Prostate gland (tissue), 2 donors: Measurements from ENCODE around the gene BRD3. TPM values are rescaled to one million over a fixed set of nuclear protein-coding genes. Genes with fewer than 3 reads are reported as not detected.

Experiments used
- DNase-seq: peaks from one replicate; pipeline ENCODE4 v3.0.0-alpha.2; 2019; ENCODE audit warnings: low spot score
- H3K27ac ChIP-seq, 2 donors: fragments of 200-600 bp; sonication (generic); 2 replicates each; pipeline ENCODE4 v1.5.1; 2017 to 2019
- H3K27me3 ChIP-seq: fragments of 200-600 bp; sonication (generic); replicated peaks from 2 replicates; pipeline ENCODE4 v1.5.1; 2019; ENCODE audit not compliant: insufficient read depth
- H3K36me3 ChIP-seq, 2 donors: fragments of 200-600 bp; sonication (generic); 1 replicate in 1 of 2; 2 replicates in 1 of 2; pipeline versions ENCODE4 v1.5.1 to v1.8.1; 2017 to 2019
- H3K4me1 ChIP-seq: fragments of 200-600 bp; sonication (generic); replicated peaks from 2 replicates; pipeline ENCODE4 v1.5.1; 2019
- H3K4me3 ChIP-seq, 2 donors: fragments of 200-600 bp; sonication (generic); 2 replicates each; pipeline ENCODE4 v1.5.1; 2017 to 2019
- H3K9me3 ChIP-seq: fragments of 200-600 bp; sonication (generic); 2 replicates; pipeline ENCODE4 v1.5.1; 2017
- CTCF ChIP-seq, 4 experiments: fragments of 200-600 bp in 2 of 4; fragments of 450-650 bp in 2 of 4; sonication (generic) in 2 of 4; IDR thresholded peaks; 1 replicate in 3 of 4; 2 replicates in 1 of 4; pipeline ENCODE4 v1.5.1; 2016 to 2019; ENCODE audit warnings: antibody characterized with exemption in 4 of 4, mild to moderate bottlenecking in 2 of 4, moderate library complexity in 2 of 4
- POLR2A ChIP-seq: fragments of 450-650 bp; IDR thresholded peaks from one replicate; pipeline ENCODE4 v1.6.1; 2016; ENCODE audit warnings: antibody characterized with exemption, mild to moderate bottlenecking
- POLR2AphosphoS5 ChIP-seq: sonication (generic); formaldehyde crosslinking; IDR thresholded peaks from one replicate; pipeline ENCODE4 v1.6.1; 2017; ENCODE audit warnings: antibody characterized with exemption
- WGBS: methylation state at CpG from one replicate; pipeline ENCODE4 v1.1.5; 2018; 5-methylcytosine and 5-hydroxymethylcytosine counted together
- intact Hi-C: fragments of 100-400 bp; cut with DNase I; formaldehyde crosslinking; loops from one replicate; pipeline ENCODE4 v1.14.2; 2022
- total RNA-seq, 2 donors: library from RNA; depleted of rRNA; stranded (reverse); fragments of >200 nt; gene quantifications; one replicate each; pipeline ENCODE4 v1.1.0, GENCODE V29; 2016

BRD3 gene
- total RNA-seq, 2 donors from 2014 or later, result 31.8 to 44.3 TPM

DNA sequence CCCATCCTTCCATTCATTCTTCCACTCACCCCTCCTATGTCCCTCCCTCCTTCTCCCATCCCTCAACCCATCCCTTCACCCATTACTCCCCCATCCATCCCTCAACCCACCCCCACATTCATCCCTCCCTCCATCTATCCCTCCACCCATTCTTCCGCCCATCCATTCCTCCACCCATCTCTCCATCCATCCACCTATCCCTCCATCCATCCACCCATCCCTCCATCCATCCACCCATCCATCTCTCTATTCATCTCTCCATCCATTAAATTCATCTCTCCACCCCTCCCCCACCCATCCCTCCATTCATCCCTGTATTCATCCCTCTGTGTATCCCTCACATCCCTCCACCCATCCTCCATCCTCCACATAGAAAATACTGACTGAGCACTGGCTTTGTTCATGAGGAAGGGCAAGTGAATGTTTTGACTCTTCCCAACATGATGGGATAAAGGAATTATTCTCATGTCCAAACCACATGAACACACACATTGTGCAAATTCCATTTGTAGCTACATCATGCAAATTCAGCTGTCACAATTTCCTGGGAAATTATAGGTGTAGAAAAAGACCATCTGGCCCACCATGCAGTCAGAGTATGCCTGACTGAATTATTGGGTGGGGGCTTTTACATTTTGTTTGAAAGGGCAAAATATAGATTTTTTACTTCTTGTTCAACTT lies 68.8 kb downstream of the BRD3 start:
- TF ChIP-seq POLR2A, result no peak
- no peak for TF ChIP-seq POLR2AphosphoS5
- no peak for TF ChIP-seq CTCF (IDR thresholded peaks at IDR 0.05)
- H3K4me3 ChIP-seq, result no peak overlapping the region
- H3K4me1 ChIP-seq, result no peaks in the 10 kb centered on the region
- no peaks in the 10 kb centered on the region for H3K27me3 ChIP-seq
- H3K9me3 ChIP-seq, result no peaks in the 10 kb centered on the region
- no peak overlapping the region for H3K27ac ChIP-seq
- intact Hi-C loops, result no loop called here
- WGBS, result 98% methylated on average over 1 of the region's 1 CpG
- H3K36me3 ChIP-seq, result no peaks in the 10 kb centered on the region
- DNase-seq, result no peak

DNA sequence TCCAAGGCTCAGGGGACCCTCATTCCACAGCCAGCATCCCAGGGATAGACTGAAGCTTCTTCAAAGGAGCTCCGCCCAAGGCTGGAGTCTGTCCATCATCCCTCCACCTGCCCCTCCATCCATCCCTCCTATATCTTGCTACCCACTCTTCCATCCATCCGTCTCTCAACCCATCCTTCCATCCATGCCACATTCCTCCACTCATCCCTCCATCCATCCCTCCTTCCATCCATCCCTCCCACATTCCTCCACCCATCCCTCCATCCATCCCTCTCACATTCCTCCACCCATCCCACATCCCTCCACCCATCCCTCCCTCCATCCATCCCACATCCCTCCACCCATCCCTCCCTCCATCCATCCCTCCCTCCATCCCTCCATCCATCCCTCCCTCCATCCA lies 70.2 kb downstream of the BRD3 start:
- H3K9me3 ChIP-seq, result no peaks in the 10 kb centered on the region
- no peaks in the 10 kb centered on the region for H3K36me3 ChIP-seq
- no peak overlapping the region for H3K4me3 ChIP-seq
- no peak overlapping the region for H3K27ac ChIP-seq
- no peak for DNase-seq
- intact Hi-C loops, result no loop called here
- TF ChIP-seq POLR2A (no peak), CTCF (IDR thresholded peaks at IDR 0.05) (no peak), POLR2AphosphoS5 (no peak)
- no peaks in the 10 kb centered on the region for H3K4me1 ChIP-seq
- whole genome bisulfite sequencing, result 79% methylated on average over 2 of the region's 2 CpGs
- no peaks in the 10 kb centered on the region for H3K27me3 ChIP-seq

DNA sequence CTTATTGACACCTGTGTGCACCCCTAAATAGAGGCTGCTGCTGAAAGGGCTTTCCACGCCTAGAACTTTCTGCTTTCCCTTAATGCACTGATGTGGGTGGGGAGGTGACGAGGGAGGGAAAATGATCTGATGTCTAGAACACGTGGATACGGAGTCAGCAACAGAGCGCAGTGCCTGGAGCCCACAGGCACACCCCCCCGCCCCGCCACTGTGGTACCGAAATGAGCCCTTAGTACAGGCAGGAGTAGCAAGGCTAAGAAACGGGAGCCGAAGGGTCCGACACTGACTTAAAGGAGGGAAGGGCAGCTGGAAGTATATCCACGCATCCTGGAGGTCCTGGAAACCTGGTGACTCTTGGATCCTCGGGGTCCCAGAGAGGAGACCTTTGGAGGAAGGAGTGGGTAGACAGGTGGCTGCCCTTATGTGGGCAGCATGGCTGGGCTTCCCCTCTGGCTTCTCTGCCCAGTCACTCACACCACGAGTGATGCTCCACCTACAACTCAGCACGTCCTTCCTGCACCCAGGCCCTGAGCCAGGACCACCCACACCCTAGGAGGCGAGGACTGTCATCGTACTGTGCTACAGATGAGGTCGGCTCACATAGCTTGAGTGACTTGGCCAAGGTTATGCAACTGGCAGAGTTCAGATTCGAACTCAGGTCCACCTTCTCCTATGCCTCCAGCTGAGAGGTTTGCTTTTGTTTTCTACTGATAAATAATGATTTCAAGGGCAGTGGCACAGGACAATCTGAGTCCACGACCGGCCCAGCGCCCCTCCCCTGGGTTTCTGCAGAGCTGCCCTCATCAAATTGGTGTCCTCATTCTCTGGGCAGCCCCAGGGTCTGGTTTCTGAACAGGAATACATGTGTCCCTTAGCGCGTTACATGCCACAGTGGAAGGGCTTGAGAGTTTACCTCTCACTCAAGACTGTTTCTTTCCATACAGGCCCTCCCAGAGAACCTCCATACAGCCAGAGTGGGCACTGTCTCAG lies 71.0 kb downstream of the BRD3 start:
- intact Hi-C loops, result no loop called here
- TF ChIP-seq POLR2A, result no peak
- TF ChIP-seq POLR2AphosphoS5, result no peak
- no peak for TF ChIP-seq CTCF (IDR thresholded peaks at IDR 0.05)
- H3K9me3 ChIP-seq, result no peaks in the 10 kb centered on the region
- no peaks in the 10 kb centered on the region for H3K4me1 ChIP-seq
- no peak for DNase-seq
- WGBS, result 68% methylated on average over 24 of the region's 24 CpGs
- no peaks in the 10 kb centered on the region for H3K36me3 ChIP-seq
- H3K4me3 ChIP-seq, result no peak overlapping the region
- H3K27ac ChIP-seq, result no peak overlapping the region
- no peaks in the 10 kb centered on the region for H3K27me3 ChIP-seq

DNA sequence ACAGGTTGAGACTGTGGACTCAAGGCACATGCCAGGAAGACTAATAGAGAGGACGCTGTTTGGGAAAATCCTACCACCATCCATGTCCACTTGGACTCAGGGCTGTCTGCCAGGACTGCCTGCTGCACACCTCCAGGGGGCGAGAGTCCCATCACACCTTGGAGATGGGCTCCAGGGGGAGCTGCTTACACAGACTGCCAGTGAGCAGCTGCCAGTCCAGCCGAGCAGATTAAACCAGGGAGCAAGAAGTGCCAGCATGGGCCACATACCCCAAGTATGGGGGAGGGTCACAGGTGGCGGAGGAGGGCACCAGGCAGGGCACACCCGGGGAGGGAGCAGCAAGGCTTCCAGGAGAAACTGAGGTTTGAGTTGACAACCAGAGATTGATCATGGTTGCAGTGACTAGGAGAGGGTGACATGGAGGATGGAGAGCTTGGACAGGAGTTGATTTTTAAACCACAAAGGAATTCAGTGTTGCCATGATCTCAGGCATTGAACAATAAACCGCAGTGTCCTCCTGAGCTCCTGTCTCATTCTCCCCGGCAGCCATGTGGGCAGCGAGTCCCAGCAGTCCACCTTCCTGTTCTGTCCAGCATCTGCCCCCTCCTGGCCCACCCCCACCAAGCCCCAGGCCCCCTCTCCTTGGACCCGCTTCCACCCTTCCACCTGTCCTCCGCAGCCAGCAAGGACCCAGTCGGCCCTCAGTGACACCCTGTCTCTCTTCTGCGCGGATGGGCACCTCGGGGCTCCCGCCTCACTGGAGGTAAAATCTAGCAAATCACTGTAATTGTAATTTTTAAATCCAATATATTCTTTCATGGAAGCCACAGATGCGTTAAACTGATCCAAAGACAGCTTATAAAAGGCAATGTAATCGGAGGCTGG lies 72.6 kb downstream of the BRD3 start:
- H3K27ac ChIP-seq, result no peak overlapping the region
- intact Hi-C loops, result no loop called here
- WGBS, result 64% methylated on average over 17 of the region's 17 CpGs

More for the DNA sequence above, 72.6 kb downstream of the BRD3 start:
- no peaks in the 10 kb centered on the region for H3K27me3 ChIP-seq
- DNase-seq, result no peak
- H3K4me1 ChIP-seq, result no peaks in the 10 kb centered on the region
- no peaks in the 10 kb centered on the region for H3K36me3 ChIP-seq
- no peak overlapping the region for H3K4me3 ChIP-seq
- no peaks in the 10 kb centered on the region for H3K9me3 ChIP-seq
- TF ChIP-seq CTCF (IDR thresholded peaks at IDR 0.05), result no peak
- TF ChIP-seq POLR2A, result no peak
- no peak for TF ChIP-seq POLR2AphosphoS5
